Measurements from ENCODE around the gene SYTL2.

DNA sequence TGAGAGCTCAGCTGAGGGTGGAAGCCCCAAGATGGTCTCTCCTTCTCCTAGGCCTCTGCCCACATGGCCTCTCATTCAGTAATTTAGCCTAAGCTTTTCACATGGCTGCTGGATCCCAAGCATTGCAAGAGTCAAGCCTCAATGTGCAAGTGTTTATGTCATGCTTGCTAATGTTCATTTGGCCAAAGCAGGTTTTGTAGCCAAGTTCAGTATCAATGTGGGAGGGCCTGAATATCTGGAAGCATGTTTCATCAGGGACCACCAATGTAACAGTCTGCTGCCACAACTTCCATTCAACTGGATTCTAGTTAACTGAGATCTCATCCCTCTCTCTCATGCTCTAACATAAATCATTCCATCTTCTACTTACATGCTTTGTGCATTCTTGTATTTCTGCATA is 8.5 kb upstream of the SYTL2 start:
- TF ChIP-seq EP300 (IDR thresholded peaks at IDR 0.05): no peak
- TF ChIP-seq, protein P1, sequence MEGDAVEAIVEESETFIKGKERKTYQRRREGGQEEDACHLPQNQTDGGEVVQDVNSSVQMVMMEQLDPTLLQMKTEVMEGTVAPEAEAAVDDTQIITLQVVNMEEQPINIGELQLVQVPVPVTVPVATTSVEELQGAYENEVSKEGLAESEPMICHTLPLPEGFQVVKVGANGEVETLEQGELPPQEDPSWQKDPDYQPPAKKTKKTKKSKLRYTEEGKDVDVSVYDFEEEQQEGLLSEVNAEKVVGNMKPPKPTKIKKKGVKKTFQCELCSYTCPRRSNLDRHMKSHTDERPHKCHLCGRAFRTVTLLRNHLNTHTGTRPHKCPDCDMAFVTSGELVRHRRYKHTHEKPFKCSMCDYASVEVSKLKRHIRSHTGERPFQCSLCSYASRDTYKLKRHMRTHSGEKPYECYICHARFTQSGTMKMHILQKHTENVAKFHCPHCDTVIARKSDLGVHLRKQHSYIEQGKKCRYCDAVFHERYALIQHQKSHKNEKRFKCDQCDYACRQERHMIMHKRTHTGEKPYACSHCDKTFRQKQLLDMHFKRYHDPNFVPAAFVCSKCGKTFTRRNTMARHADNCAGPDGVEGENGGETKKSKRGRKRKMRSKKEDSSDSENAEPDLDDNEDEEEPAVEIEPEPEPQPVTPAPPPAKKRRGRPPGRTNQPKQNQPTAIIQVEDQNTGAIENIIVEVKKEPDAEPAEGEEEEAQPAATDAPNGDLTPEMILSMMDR (IDR thresholded peaks at IDR 0.05): no peak
- TF ChIP-seq POLR2A (IDR thresholded peaks at IDR 0.05): no peak

Data from ovary (tissue), 3 donors.